Measurements from ENCODE around the gene PADI1.

PADI1 gene

DNA sequence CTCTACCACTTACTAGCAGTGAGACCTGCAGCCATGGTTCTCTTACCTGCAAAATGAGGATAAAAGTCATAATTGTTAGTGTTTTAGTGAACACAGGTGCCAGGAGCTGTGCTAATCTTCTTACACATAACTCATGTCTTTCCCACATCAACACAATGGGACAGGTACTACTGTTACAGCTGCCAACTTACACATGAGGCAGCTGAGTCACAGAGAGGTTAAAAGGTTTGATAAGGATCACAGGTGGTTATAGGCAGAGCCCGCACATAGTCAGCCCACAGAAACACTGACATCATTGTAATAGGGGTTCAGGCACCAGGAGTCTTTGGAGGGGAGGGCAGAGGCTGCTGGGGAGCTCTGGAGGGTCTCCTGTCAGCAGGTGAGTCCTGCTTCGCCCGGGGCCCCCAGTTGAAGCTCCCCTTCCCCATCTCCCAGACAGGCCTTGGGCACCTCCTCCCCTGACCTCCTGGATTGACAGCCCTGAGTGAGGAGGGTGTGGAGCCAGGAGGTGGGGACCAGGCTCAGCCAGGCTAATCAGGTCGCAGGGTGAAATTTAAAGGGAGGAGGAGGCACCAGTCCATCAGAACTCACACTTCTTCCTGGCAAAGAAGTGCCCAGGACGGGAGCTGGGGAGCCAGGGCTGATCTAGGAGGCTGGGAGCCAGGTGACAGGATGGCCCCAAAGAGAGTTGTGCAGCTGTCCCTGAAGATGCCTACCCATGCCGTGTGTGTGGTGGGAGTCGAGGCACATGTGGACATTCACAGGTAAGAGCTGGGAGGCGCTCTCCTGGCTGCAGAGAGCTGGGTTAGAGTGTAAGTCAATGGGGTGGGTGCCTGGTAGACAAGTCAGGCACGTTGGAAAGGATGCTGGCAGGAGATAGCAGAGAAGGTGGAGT lies at the start of gene PADI1:
TSS of gene PADI1 (plus strand) at position 583 of the 895 bp plus-strand sequence. CDS start at position 673, 90 bp downstream.
- no peak for DNase-seq (ENCODE audit: low read depth)
- TF ChIP-seq CTCF (conservative IDR thresholded peaks at IDR 0.05; ENCODE audit: low read depth, low read length): no peak
- H3K4me3 ChIP-seq (ENCODE audit: low read depth, low read length): no peak within 1 kb of the TSS

- H3K4me3 ChIP-seq (ENCODE audit: low read depth, low read length): no peak overlapping the region
- no peak for TF ChIP-seq CTCF (conservative IDR thresholded peaks at IDR 0.05; ENCODE audit: low read depth, low read length)
- peak; percentile 8 for DNase-seq (ENCODE audit: low read depth)
These were observed 49.5 kb upstream of the PADI1 start for GRCh38 chr1:17155257-17155920.

GRCh38 chr1:17156108-17156507 lies 48.8 kb upstream of the PADI1 start:
- DNase-seq (ENCODE audit: low read depth): peak; percentile 58
- no peak overlapping the region for H3K4me3 ChIP-seq (ENCODE audit: low read depth, low read length)
- TF ChIP-seq CTCF (conservative IDR thresholded peaks at IDR 0.05; ENCODE audit: low read depth, low read length): no peak

GRCh38 chr1:17158961-17159360 lies 46.0 kb upstream of the PADI1 start:
- TF ChIP-seq CTCF (conservative IDR thresholded peaks at IDR 0.05; ENCODE audit: low read depth, low read length): no peak
- no peak for DNase-seq (ENCODE audit: low read depth)

GRCh38 chr1:17161137-17161740 lies 43.7 kb upstream of the PADI1 start:
- peak; percentile 39 for DNase-seq (ENCODE audit: low read depth)
- H3K4me3 ChIP-seq (ENCODE audit: low read depth, low read length): no peak overlapping the region
- no peak for TF ChIP-seq CTCF (conservative IDR thresholded peaks at IDR 0.05; ENCODE audit: low read depth, low read length)

More at GRCh38 chr1:17158961-17159360, 46.0 kb upstream of the PADI1 start:
- H3K4me3 ChIP-seq (ENCODE audit: low read depth, low read length): no peak overlapping the region

DNA sequence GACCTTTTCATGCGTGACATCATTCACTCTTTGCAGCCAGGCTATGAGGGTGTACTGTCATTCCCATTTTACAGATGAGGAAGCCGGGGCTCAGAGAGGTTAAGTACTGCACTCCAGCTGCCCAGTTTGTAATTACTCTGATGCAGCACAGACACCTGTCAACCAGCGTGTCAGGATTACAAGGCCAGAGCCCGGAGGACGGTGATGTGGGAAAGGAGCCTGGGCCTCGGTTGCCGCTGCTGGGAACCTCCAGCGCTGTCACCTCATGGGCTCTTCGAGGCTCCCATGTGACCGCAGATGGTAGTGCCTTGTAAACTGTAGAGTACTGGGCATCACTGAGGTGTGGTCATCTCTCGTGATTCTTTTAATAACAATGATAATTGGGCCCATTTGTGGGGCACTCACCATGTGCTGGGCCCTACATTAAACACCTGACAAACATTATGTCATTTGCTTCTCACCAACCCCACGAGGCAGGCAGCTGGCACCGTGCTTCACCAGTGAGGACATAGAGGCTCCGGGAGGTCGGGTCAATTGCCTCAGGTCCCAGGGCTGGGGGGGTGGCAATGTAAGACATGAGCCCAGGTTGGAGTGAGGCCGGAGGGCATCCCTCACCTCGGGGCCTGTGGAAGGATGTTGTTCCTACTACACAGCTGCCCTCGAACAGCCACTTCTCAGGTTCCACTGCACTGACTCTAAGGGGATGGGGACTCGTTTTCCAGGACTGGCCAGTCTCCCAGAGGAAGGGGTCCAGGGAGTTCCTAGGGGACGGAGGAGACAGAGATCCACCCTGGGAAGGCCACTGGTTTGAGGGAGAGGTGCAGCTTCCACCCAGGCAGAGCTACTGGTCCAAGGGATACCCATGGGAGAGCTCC lies 42.8 kb upstream of the PADI1 start:
- no peak for DNase-seq (ENCODE audit: low read depth)
- TF ChIP-seq CTCF (conservative IDR thresholded peaks at IDR 0.05; ENCODE audit: low read depth, low read length): no peak

More for the DNA sequence above, 42.8 kb upstream of the PADI1 start:
- H3K4me3 ChIP-seq (ENCODE audit: low read depth, low read length): no peak overlapping the region

All from choroid plexus epithelial cell (primary cell).